Left kidney (tissue), 2 donors: ENCODE results near the gene SMIM24. TPM values are rescaled to one million over a fixed set of nuclear protein-coding genes. Genes with fewer than 3 reads are reported as not detected.
"Not testable (repeated sequence)": the region's sequence is repeated elsewhere in the genome, so short reads cannot be mapped to it uniquely, and the experiment has no call there.

Experiments
- DNase-seq: peaks from one replicate; pipeline ENCODE4 v3.0.0-alpha.2; 2013
- polyA plus RNA-seq: library from polyadenylated mRNA; unstranded; fragments of 120-200 nt; gene quantifications from one replicate; pipeline ENCODE4 v1.2.1, GENCODE V29; 2013; ENCODE audit not compliant: insufficient read length

The SMIM24 gene
- polyA plus RNA-seq, 1 donor: 446 TPM

DNA sequence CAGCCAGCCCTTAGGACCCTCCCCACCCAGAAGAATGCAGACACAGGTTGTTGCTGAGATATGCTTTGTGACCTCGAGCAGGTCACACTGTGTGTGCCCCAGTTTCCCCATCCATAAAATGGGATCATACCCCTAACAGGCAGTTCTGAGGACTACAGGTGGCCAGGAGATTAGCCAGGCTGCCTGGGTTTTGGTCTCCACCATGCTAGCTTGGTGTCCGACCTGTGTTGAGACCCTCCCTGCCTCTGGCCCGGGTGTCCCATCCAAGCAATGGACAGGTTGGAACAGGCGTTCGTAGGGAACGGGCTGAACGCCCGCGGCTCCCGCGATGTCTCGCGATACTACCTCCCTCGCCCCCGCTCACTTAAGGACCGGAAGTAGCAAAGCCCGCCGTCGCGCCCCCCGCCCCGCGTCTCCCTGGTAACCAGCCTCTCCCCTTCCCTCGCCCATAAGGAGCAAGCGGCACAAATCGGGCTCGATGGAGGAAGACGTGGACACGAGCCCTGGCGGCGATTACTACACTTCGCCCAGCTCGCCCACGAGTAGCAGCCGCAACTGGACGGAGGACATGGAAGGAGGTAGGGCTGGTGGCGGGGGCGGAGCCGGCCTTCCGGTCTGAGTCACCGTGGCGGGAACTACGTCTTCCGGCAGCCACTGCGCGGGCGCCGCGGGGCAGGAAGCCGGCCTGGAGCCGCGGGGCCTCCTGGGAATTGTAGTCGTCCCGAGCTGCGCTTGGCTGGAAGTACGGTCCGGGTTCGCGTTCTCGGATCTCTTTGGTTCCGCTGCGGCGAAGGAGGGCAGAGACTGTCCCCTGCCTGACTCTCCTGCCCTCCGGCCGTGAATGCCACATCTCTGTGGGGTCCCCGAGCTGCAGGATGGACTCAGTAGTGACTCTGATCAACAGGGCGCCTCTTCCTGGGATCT, 45.4 kb downstream of the SMIM24 start:
- peak; percentile 94 for DNase-seq

DNA sequence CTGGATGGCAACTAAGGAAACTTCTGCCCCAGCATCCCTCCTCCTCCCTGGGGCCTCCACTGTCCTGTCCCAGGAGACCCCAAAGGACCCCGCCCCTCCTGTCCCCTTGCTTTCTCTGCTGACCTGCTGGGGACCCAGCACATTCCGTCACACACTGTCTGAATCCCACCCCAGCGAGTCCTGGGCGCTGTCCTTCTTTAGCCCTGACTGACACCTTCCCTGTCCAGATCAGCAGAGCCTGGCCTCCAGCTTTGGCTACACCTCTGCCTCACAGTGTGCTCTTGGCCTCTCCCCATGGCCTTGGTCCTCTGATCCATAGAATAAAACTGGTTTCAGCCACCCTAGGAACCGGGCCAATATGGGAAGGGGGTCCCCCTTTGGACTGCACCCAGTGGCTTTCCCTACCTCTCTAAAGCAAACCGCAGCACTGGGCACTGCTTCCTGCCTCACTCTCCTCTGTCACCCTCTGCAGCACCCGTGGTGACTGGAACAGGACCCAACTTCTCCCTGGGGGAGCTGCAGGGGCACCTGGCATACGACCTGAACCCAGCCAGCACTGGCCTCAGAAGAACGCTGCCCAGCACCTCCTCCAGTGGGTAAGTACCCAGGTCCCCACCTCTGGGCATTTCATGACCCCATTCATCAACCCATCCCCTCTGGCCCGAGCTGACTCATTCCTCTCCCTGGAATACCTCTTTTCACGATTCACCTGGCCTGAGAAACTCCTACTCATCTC, 46.4 kb downstream of the SMIM24 start:
- DNase-seq: no peak

- DNase-seq: no peak
These were observed 47.0 kb downstream of the SMIM24 start for GRCh38 chr19:3433313-3433712.

GRCh38 chr19:3431760-3432397, 48.4 kb downstream of the SMIM24 start:
- no peak for DNase-seq

DNA sequence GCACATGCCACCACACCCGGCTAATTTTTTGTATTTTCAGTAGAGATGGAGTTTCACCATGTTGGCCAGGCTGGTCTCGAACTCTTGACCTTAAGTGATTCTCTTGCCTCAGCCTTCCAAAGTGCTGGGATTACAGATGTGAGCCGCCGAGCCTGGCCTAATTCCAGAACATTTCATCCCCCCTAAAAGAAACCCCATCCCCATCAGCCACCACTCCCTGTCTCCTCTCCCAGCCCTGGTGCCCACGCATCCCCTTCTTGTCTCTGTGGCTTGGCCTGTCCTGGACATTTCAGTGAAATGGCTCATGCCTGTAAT, 50.0 kb downstream of the SMIM24 start:
- not testable (repeated sequence) for DNase-seq

GRCh38 chr19:3426433-3426832, 53.9 kb downstream of the SMIM24 start:
- DNase-seq: no peak

Other genes with a start within 250 kb of the SMIM24 start
- 20.0 TPM for gene NFIC, start 113.9 kb downstream of the SMIM24 start, polyA plus RNA-seq
- not detected for gene SMIM44, start 2.9 kb upstream of the SMIM24 start, polyA plus RNA-seq
- 5.2 TPM for gene DOHH, start 20.1 kb upstream of the SMIM24 start, polyA plus RNA-seq
- 46.7 TPM for gene FZR1, start 25.8 kb upstream of the SMIM24 start, polyA plus RNA-seq
- gene TEKTIP1, start 58.6 kb upstream of the SMIM24 start, polyA plus RNA-seq: 5.1 TPM
- gene MFSD12, start 77.1 kb upstream of the SMIM24 start, polyA plus RNA-seq: 55.8 TPM
- gene HMG20B, start 92.4 kb upstream of the SMIM24 start, polyA plus RNA-seq: 76.6 TPM
- 1.9 TPM for gene GIPC3, start 105.0 kb upstream of the SMIM24 start, polyA plus RNA-seq
- 2.2 TPM for gene TBXA2R, start 126.3 kb upstream of the SMIM24 start, polyA plus RNA-seq
- gene CACTIN, start 146.3 kb upstream of the SMIM24 start, polyA plus RNA-seq: 23.2 TPM
- 21.1 TPM for gene PIP5K1C, start 219.9 kb upstream of the SMIM24 start, polyA plus RNA-seq
- gene TJP3, start 227.9 kb upstream of the SMIM24 start, polyA plus RNA-seq: 7.5 TPM